ENCODE measurements around the gene ZNF846. TPM values are rescaled to one million over a fixed set of nuclear protein-coding genes. Genes with fewer than 3 reads are reported as not detected.

The ZNF846 gene
- 0.66 to 1.7 TPM (median 0.80 TPM) in 5 replicates for total RNA-seq (2022; extraction: Qiagen RNA extraction)

DNA sequence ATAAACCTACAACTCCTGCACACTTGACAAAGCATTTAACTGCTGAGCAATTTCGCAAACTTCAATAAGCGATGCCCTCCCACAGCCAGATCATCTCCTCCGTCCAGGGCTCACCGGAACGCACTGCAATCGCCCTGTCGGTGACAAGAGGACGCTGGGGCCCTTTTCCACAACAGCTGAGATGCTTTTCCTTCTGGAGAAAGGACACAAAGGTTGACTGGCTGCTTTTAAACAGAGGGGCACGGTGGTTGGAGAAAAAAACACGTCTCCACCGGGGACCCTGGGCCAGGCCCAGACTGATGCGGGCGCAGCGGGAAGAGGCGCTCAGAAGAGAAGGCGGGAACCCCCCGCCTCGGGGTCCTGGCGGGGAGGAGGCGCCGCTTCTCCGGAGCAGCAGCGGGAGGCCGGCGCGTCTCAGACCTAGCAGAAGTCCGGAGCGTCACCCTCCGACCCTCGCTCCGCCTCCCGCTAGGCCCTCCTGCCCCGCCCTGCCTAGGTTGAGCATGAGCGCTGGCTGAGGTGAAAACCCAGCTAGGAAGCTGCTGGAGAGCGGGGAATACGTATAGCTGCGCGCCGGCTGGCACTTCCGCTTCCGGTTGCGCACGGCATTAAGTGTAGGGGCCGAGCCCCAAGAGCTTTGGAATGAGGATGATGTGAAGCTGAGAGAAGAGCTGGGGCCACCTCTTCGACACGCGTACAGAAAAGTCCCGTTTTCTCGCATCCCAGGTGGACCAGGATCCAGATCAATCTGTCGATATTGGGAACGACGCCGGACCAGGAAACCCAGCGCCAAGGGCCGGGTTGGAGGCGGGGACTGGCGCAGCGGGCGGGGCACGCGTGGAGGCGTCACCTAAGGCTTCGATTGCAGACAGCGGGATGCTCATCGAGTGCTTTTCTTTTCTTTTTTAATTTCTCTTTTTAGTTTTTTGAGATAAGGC lies at the start of gene ZNF846:
TSS of gene ZNF846 (minus strand) at position 564 of the 938 bp plus-strand sequence. CDS start 3,788 bp downstream, outside the sequence.

Other genes starting within 250 kb of the ZNF846 start
- 0.85 to 1.6 TPM (median 1.0 TPM) in 5 replicates for gene ZNF426, start 230.1 kb downstream of the ZNF846 start, total RNA-seq (2022; extraction: Qiagen RNA extraction)
- gene ZNF121, start 184.2 kb downstream of the ZNF846 start, total RNA-seq (2022; extraction: Qiagen RNA extraction): 2.7 to 4.0 TPM (median 2.9 TPM) in 5 replicates
- gene ZNF561, start 147.5 kb downstream of the ZNF846 start, total RNA-seq (2022; extraction: Qiagen RNA extraction): 6.7 to 13.9 TPM (median 8.5 TPM) in 5 replicates
- 5.6 to 8.9 TPM (median 5.8 TPM) in 5 replicates for gene ZNF562, start 93.6 kb downstream of the ZNF846 start, total RNA-seq (2022; extraction: Qiagen RNA extraction)
- gene FBXL12, start 50.3 kb upstream of the ZNF846 start, total RNA-seq (2022; extraction: Qiagen RNA extraction): 12.1 to 15.1 TPM (median 14.6 TPM) in 5 replicates
- 403 to 439 TPM (median 416 TPM) in 5 replicates for gene UBL5, start 59.2 kb upstream of the ZNF846 start, total RNA-seq (2022; extraction: Qiagen RNA extraction)
- gene PIN1, start 66.6 kb upstream of the ZNF846 start, total RNA-seq (2022; extraction: Qiagen RNA extraction): 56.7 to 87.0 TPM (median 79.1 TPM) in 5 replicates
- gene OLFM2, start 167.8 kb upstream of the ZNF846 start, total RNA-seq (2022; extraction: Qiagen RNA extraction): 8.4 to 11.8 TPM (median 10.2 TPM) in 5 replicates
- gene COL5A3, start 241.8 kb upstream of the ZNF846 start, total RNA-seq (2022; extraction: Qiagen RNA extraction): 2.6 to 3.6 TPM (median 2.9 TPM) in 5 replicates
- gene RDH8, start 244.7 kb upstream of the ZNF846 start, total RNA-seq (2022; extraction: Qiagen RNA extraction): 0.07 to 0.31 TPM (median 0.26 TPM) in 5 replicates

Measured in A549 treated with AZD2906 at 1 μM for 4 hours (cell line).